Esophagus squamous epithelium (tissue), 5 donors: ENCODE data around the gene PCSK4. TPM values are rescaled to one million over a fixed set of nuclear protein-coding genes. Genes with fewer than 3 reads are reported as not detected.

Source experiments
- DNase-seq: peaks from one replicate; lab custom pipeline; 2025; lab: John Stamatoyannopoulos, UW
- H3K27ac ChIP-seq, 4 donors: fragments of 200-600 bp; sonication (generic); one replicate each; pipeline ENCODE4 v1.5.1; 2016 to 2019; ENCODE audit warnings: mild to moderate bottlenecking in 1 of 4
- H3K27me3 ChIP-seq, 4 donors: fragments of 200-600 bp; sonication (generic); 1 replicate in 3 of 4; 2 replicates in 1 of 4; pipeline versions ENCODE4 v1.5.1 to v1.6.0; 2017 to 2021; ENCODE audit warnings: antibody characterized with exemption in 1 of 4
- H3K36me3 ChIP-seq, 3 donors: fragments of 200-600 bp; sonication (generic); one replicate each; pipeline ENCODE4 v1.5.1; 2016 to 2019
- H3K4me1 ChIP-seq, 3 donors: fragments of 200-600 bp; sonication (generic); one replicate each; pipeline ENCODE4 v1.5.1; 2017 to 2019
- H3K4me3 ChIP-seq, 4 donors: fragments of 200-600 bp; sonication (generic); 1 replicate in 3 of 4; 2 replicates in 1 of 4; pipeline ENCODE4 v1.5.1; 2016 to 2019; ENCODE audit warnings: mild to moderate bottlenecking in 2 of 4, moderate library complexity in 1 of 4
- H3K9me3 ChIP-seq, 3 donors: fragments of 200-600 bp; sonication (generic); one replicate each; pipeline ENCODE4 v1.5.1; 2016 to 2019
- POLR2A ChIP-seq, 4 donors: fragments of 450-650 bp; IDR thresholded peaks; one replicate each; pipeline ENCODE4 v1.6.1; 2017; ENCODE audit warnings: antibody characterized with exemption in 4 of 4, mild to moderate bottlenecking in 4 of 4, moderate library complexity in 3 of 4
- WGBS, 2 donors: methylation state at CpG; one replicate each; pipeline ENCODE4 v1.1.5; 2018; 5-methylcytosine and 5-hydroxymethylcytosine counted together
- intact Hi-C: fragments of 100-400 bp; cut with DNase I; formaldehyde crosslinking; loops from one replicate; pipeline ENCODE4 v1.15.0; 2022
- total RNA-seq, 4 donors: library from RNA; depleted of rRNA; stranded (reverse); fragments of >200 nt; gene quantifications; one replicate each; pipeline ENCODE4 v1.1.0, GENCODE V29; 2016
- TF ChIP-seq, protein P1 (sequence below), 6 experiments: fragments of 450-650 bp in 4 of 6; fragments of 200-600 bp in 2 of 6; sonication (generic) in 2 of 6; IDR thresholded peaks; one replicate each; pipeline ENCODE4 v1.5.1; 2016 to 2019; ENCODE audit warnings: antibody characterized with exemption in 6 of 6, mild to moderate bottlenecking in 4 of 6, moderate library complexity in 4 of 6
- donor health status: DM: yes; HTN: yes; CAD: no.

PCSK4 gene
- total RNA-seq, 4 donors from 2014 or later = 0.35 to 5.5 (median 1.1) TPM

DNA sequence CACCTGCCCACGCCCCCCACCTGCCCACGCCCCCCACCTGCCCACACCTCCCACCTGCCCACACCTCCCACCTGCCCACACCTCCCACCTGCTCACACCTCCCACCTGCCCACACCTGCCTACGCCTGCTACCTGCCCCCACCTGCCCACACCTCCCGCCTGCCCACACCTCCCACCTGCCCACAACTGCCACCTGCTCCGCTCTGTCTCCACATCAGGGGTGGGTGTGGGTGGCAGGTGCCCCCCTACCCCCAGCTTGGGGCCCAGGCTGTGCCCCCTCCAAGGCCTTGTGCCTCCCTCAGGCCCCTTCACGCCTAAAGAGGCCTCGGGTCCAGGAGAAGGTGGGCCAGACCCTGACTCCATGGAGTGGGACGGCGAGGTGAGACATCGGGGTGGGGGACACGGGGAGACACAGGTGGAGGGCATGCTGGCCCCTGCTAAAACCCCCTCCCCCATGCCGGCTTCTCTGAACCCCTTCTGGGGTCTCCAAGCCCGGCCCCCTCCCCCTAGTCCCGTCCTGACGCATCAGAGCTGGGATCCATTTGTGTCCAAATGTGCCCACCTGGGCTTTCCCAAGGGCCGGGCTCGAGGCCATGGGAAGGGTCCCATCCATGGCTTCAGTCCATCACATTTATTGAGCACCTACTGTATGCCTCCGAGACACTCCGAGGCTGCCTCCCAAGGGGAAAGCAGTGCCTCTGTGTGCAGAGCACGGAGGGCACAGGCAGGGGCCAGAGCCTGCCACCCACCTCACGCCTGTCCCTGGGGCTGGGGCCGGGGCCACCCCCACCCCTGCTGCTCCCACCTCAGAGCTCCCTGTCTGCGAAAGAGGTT lies 38.7 kb upstream of the PCSK4 start:
- DNase-seq = no peak
- intact Hi-C loops = no loop called here
- no peak for TF ChIP-seq POLR2A (IDR thresholded peaks at IDR 0.05)
- TF ChIP-seq, protein P1, sequence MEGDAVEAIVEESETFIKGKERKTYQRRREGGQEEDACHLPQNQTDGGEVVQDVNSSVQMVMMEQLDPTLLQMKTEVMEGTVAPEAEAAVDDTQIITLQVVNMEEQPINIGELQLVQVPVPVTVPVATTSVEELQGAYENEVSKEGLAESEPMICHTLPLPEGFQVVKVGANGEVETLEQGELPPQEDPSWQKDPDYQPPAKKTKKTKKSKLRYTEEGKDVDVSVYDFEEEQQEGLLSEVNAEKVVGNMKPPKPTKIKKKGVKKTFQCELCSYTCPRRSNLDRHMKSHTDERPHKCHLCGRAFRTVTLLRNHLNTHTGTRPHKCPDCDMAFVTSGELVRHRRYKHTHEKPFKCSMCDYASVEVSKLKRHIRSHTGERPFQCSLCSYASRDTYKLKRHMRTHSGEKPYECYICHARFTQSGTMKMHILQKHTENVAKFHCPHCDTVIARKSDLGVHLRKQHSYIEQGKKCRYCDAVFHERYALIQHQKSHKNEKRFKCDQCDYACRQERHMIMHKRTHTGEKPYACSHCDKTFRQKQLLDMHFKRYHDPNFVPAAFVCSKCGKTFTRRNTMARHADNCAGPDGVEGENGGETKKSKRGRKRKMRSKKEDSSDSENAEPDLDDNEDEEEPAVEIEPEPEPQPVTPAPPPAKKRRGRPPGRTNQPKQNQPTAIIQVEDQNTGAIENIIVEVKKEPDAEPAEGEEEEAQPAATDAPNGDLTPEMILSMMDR (IDR thresholded peaks at IDR 0.05) = no peak
- no peaks in the 10 kb centered on the region for H3K36me3 ChIP-seq
- H3K4me3 ChIP-seq = no peak overlapping the region
- WGBS, 2 donors = 17 to 81% methylated on average over 1 to 7 of the region's 23 CpGs
- peaks cover 0 to 6% (median 6%) of the 10 kb centered on the region in 3 donors for H3K4me1 ChIP-seq
- H3K27me3 ChIP-seq = peaks cover 0 to 84% (median 7%) of the 10 kb centered on the region in 4 donors
- no peak overlapping the region for H3K27ac ChIP-seq
- no peaks in the 10 kb centered on the region for H3K9me3 ChIP-seq

DNA sequence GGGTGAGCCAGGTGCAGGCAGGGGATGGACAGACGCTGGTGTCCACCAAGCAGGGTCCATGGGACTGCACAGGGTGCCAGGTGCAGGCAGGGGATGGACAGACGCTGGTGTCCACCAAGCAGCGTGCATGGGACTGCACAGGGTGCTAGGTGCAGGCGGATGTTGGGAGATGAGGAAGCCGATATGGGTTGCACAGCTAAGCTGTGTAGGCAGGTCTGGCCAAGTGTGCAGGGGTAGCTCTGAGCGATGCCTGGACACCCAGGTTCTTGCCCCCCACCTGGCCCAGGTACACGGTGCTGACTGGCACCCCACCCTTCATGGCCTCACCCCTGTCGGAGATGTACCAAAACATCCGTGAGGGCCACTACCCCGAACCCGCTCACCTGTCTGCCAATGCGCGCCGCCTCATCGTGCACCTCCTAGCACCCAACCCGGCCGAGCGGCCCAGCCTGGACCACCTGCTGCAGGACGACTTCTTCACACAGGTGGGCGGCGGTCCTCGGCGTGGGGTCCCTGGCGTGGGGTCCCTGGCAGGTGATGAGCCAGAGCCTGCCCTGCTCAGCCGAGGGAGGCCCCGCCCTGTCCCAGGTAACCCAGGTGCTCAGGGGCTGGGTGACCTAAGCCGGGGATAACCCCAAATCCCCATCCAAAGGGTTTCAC lies 37.6 kb upstream of the PCSK4 start:
- TF ChIP-seq POLR2A (IDR thresholded peaks at IDR 0.05) = no peak
- TF ChIP-seq, protein P1 (IDR thresholded peaks at IDR 0.05) = no peak
- no peaks in the 10 kb centered on the region for H3K9me3 ChIP-seq
- no peak for DNase-seq
- H3K36me3 ChIP-seq = no peaks in the 10 kb centered on the region
- H3K4me3 ChIP-seq = no peak overlapping the region
- WGBS, 2 donors = 40 to 54% methylated on average over 4 to 9 of the region's 27 CpGs
- peaks cover 0 to 17% (median 10%) of the 10 kb centered on the region in 3 donors for H3K4me1 ChIP-seq
- H3K27me3 ChIP-seq = peaks cover 0 to 84% (median 12%) of the 10 kb centered on the region in 4 donors
- no peak overlapping the region for H3K27ac ChIP-seq
- intact Hi-C loops = no loop called here

DNA sequence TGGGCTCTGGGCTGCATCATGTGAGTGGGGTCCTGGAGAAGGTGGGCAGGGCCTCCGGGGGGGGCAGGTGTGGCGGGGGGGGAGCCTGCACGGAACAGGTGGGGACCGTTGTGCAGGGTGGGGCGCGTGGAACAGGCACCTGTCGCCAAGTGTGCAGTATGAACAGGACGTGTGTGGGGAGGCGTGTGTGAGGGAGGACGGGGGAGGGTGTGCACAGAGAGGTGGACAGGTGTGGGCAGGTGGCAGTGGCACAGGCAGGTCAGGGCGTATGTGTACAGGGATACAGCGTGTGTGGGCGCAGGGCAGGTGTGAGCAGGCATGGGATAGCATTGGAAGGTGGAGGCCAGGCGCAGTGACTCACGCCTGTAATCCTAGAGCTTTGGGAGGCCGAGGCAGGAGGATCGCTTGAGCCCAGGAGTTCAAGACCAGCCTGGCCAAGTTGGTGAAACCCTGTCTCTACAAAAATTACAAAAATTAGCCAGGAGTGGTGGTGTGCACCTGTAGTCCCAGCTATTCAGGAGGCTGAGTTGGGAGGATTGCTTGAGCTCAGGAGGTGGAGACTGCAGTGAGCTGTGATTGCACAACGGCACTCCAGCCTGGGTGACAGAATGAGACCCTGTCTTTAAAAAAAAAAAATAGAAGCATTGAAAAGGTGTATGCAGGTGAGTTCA lies 37.0 kb upstream of the PCSK4 start:
- H3K36me3 ChIP-seq = no peaks in the 10 kb centered on the region
- no peaks in the 10 kb centered on the region for H3K9me3 ChIP-seq
- H3K27me3 ChIP-seq = peaks cover 0 to 91% (median 12%) of the 10 kb centered on the region in 4 donors
- H3K4me1 ChIP-seq = peaks cover 0 to 23% (median 10%) of the 10 kb centered on the region in 3 donors
- WGBS, 2 donors = 26 to 47% methylated on average over 12 to 13 of the region's 18 CpGs
- no peak for DNase-seq
- H3K4me3 ChIP-seq = no peak overlapping the region
- no peak overlapping the region for H3K27ac ChIP-seq
- TF ChIP-seq, protein P1 (IDR thresholded peaks at IDR 0.05) = no peak
- no peak for TF ChIP-seq POLR2A (IDR thresholded peaks at IDR 0.05)
- intact Hi-C loops = no loop called here

DNA sequence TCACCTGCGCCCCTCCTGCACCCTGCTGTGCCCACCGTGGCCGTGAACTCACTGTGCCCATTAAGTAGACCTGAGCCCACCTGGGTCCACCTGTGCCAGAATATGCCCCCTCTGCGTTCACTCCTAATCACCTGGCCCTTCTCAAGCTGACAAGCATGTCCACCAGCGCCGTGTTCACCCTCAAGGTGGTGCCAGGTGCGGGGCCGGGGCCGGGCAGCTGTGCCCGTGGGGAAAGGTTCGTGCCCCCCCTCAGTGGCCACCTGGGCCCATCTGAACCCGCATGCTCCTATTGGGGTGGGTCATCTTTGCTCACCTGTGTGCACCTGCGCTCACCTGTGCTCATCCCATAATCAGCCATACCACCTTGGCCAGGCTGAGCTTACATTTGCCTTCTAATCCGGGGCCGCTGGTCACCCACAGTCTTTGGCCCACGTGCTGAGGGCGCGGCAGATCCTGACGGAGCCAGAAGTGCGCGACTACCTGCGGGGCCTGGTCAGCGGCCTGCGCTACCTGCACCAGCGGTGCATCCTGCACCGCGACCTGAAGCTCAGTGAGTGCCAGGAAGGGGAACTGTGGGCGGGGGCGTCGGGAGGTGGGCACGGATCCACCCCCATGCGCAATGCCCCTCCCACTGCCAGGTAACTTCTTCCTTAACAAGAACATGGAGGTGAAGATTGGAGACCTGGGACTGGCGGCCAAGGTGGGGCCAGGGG lies 36.1 kb upstream of the PCSK4 start:
- DNase-seq = no peak
- H3K27me3 ChIP-seq = peaks cover 0 to 91% (median 12%) of the 10 kb centered on the region in 4 donors
- H3K4me3 ChIP-seq = no peak overlapping the region
- no peaks in the 10 kb centered on the region for H3K9me3 ChIP-seq
- intact Hi-C loops = no loop called here
- no peaks in the 10 kb centered on the region for H3K36me3 ChIP-seq
- 86 to 87% methylated on average over 6 to 10 of the region's 33 CpGs for WGBS, 2 donors
- H3K4me1 ChIP-seq = peaks cover 0 to 32% (median 10%) of the 10 kb centered on the region in 3 donors
- no peak overlapping the region for H3K27ac ChIP-seq
- no peak for TF ChIP-seq POLR2A (IDR thresholded peaks at IDR 0.05)
- TF ChIP-seq, protein P1 (IDR thresholded peaks at IDR 0.05) = no peak
